OCI-LY7 (cell line): ENCODE measurements around the gene DNAH3. TPM values are rescaled to one million over a fixed set of nuclear protein-coding genes. Genes with fewer than 3 reads are reported as not detected.
A peak's percentile ranks its signal among the peaks of the same experiment; 100 is the strongest.
"Not testable (repeated sequence)": the region's sequence is repeated elsewhere in the genome, so short reads cannot be mapped to it uniquely, and the experiment has no call there.

Experiments used
- BruUV-seq: library from RNA; stranded (reverse); fragments of 400-500 nt; replicated peaks from 2 replicates; lab custom pipeline; 2021; lab: Mats Ljungman, UMichigan
- CTCF ChIA-PET: fragments of 300-600 bp; sonication (Branson Sonifier 250); formaldehyde crosslinking; loops from one replicate; lab custom pipeline; 2022; ENCODE audit warnings: antibody characterized with exemption; ENCODE audit not compliant: unreplicated experiment; lab: Charles Lee
- POLR2A ChIA-PET: fragments of 300-600 bp; sonication (Branson Sonifier 250); formaldehyde crosslinking; loops from one replicate; lab custom pipeline; 2022; ENCODE audit warnings: antibody characterized with exemption; lab: Charles Lee
- DNase-seq: peaks from one replicate; pipeline ENCODE4 v3.0.0-alpha.2; 2015; ENCODE audit warnings: low spot score
- H2AFZ ChIP-seq: fragments of 200-600 bp; sonication (generic), shearing (Covaris generic); 2 replicates; pipeline ENCODE4 v1.6.1; 2014; ENCODE audit warnings: mild to moderate bottlenecking, antibody characterized with exemption, low read length, moderate library complexity
- H3K27ac ChIP-seq: fragments of 200-600 bp; sonication (generic); 2 replicates; pipeline ENCODE4 v1.5.1; 2014; ENCODE audit warnings: mixed run types, low read depth, mild to moderate bottlenecking, moderate library complexity, low read length, inconsistent platforms; ENCODE audit not compliant: poor library complexity, severe bottlenecking
- H3K36me3 ChIP-seq: fragments of 200-600 bp; sonication (generic); 2 replicates; pipeline ENCODE4 v1.6.1; 2014; ENCODE audit warnings: mild to moderate bottlenecking, antibody characterized with exemption, low read length, moderate library complexity, mixed read lengths; ENCODE audit not compliant: insufficient read depth
- H3K4me1 ChIP-seq: fragments of 200-600 bp; sonication (generic); 2 replicates; pipeline ENCODE4 v1.5.1; 2014; ENCODE audit warnings: mild to moderate bottlenecking, low read length; ENCODE audit not compliant: insufficient read depth, poor library complexity, severe bottlenecking
- H3K4me2 ChIP-seq: fragments of 200-600 bp; sonication (generic); 2 replicates; pipeline ENCODE4 v1.6.1; 2014; ENCODE audit warnings: mild to moderate bottlenecking, low read length
- H3K4me3 ChIP-seq: fragments of 200-600 bp; sonication (generic); 2 replicates; pipeline ENCODE4 v1.5.1; 2014; ENCODE audit warnings: mild to moderate bottlenecking, low read depth, low read length; ENCODE audit not compliant: poor library complexity, severe bottlenecking
- H3K79me2 ChIP-seq: fragments of 200-600 bp; sonication (generic); 2 replicates; pipeline ENCODE4 v1.6.1; 2016; ENCODE audit warnings: low read depth, mild to moderate bottlenecking, low read length, moderate library complexity, mixed read lengths; ENCODE audit not compliant: insufficient read depth
- H3K9me2 ChIP-seq: fragments of 200-600 bp; sonication (generic); 2 replicates; pipeline ENCODE4 v1.6.1; 2016; ENCODE audit warnings: mild to moderate bottlenecking, low read length, mixed read lengths; ENCODE audit not compliant: insufficient read depth
- H3K9me3 ChIP-seq: fragments of 200-600 bp; sonication (generic); 2 replicates; pipeline ENCODE4 v1.6.1; 2014; ENCODE audit warnings: mild to moderate bottlenecking, mixed run types, low read length, mixed read lengths
- H4K20me1 ChIP-seq: fragments of 200-600 bp; sonication (generic); 2 replicates; pipeline ENCODE4 v1.6.1; 2014; ENCODE audit warnings: mild to moderate bottlenecking, antibody characterized with exemption, low read length, moderate library complexity, mixed read lengths; ENCODE audit not compliant: insufficient read depth
- EZH2phosphoT487 ChIP-seq: fragments of 200-600 bp; sonication (generic); IDR thresholded peaks from 2 replicates; pipeline ENCODE4 v1.6.1; 2018; ENCODE audit warnings: low read depth, borderline replicate concordance, mild to moderate bottlenecking, mixed run types, antibody characterized with exemption, low read length, moderate library complexity, mixed read lengths
- intact Hi-C: fragments of 100-400 bp; cut with micrococcal nuclease; formaldehyde crosslinking; loops from one replicate; pipeline ENCODE4 v1.10.0; 2022; ENCODE audit not compliant: unreplicated experiment
- total RNA-seq, 2 experiments: library from RNA; depleted of rRNA in 1 of 2; stranded (reverse); fragments of >200 nt in 1 of 2; shearing (Covaris generic) in 1 of 2; gene quantifications; 2 replicates each; pipeline ENCODE4 v1.2.3, GENCODE V29; 2014 to 2022
- TF ChIP-seq, protein P1 (sequence below): fragments of 200-600 bp; sonication (generic); conservative IDR thresholded peaks from 2 replicates; pipeline ENCODE4 v1.5.1; 2014; ENCODE audit warnings: mild to moderate bottlenecking, antibody characterized with exemption, low read length, moderate library complexity, mixed read lengths

Gene DNAH3
- total RNA-seq, 2 experiments from 2014 or later, result not detected

DNA sequence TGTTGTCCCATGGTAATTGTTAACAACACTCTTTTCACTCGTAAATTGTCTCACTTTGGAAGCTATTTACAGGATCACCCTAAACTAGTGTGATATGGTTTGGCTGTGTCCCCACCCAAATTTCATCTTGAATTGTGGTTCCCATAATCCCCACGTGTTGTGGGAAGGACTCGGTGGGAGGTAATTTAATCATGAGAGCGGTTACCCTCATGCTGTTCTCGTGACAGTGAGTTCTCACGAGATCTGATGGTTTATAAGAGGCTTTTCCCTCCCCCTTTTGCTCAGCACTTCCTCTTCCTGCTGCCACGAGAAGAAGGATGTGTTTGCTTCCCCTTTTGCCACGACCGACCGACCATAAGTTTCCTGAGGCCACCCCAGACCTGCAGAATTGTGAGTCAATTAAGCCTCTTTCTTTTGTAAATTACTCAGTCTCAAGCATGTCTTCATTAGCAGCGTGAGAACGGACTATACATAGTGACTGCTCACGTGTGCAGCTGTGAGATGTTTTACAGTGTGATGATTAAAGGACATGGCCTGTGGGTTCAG lies 34.4 kb downstream of the DNAH3 start:
- ChIA-PET POLR2A (no interaction called here), CTCF (no interaction called here)
- Histone ChIP-seq H3K9me3 (peaks cover 4% of the 10 kb centered on the region; the same call in 1 of the 2 replicates), H3K4me2 (peak overlapping the region; percentile 52), H3K4me1 (peaks cover 14% of the 10 kb centered on the region), H3K79me2 (no peaks in the 10 kb centered on the region), H4K20me1 (no peaks in the 10 kb centered on the region), H3K36me3 (no peaks in the 10 kb centered on the region), H2AFZ (peak overlapping the region; percentile 90), H3K9me2 (no peaks in the 10 kb centered on the region), H3K27ac (peak overlapping the region; percentile 26), H3K4me3 (peak overlapping the region; percentile 55)
- intact Hi-C loops, result no loop called here
- BruUV-seq, result no TSS peak
- TF ChIP-seq EZH2phosphoT487, result no peak
- TF ChIP-seq, protein P1, sequence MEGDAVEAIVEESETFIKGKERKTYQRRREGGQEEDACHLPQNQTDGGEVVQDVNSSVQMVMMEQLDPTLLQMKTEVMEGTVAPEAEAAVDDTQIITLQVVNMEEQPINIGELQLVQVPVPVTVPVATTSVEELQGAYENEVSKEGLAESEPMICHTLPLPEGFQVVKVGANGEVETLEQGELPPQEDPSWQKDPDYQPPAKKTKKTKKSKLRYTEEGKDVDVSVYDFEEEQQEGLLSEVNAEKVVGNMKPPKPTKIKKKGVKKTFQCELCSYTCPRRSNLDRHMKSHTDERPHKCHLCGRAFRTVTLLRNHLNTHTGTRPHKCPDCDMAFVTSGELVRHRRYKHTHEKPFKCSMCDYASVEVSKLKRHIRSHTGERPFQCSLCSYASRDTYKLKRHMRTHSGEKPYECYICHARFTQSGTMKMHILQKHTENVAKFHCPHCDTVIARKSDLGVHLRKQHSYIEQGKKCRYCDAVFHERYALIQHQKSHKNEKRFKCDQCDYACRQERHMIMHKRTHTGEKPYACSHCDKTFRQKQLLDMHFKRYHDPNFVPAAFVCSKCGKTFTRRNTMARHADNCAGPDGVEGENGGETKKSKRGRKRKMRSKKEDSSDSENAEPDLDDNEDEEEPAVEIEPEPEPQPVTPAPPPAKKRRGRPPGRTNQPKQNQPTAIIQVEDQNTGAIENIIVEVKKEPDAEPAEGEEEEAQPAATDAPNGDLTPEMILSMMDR, result no peak
- peak; percentile 76 for DNase-seq

DNA sequence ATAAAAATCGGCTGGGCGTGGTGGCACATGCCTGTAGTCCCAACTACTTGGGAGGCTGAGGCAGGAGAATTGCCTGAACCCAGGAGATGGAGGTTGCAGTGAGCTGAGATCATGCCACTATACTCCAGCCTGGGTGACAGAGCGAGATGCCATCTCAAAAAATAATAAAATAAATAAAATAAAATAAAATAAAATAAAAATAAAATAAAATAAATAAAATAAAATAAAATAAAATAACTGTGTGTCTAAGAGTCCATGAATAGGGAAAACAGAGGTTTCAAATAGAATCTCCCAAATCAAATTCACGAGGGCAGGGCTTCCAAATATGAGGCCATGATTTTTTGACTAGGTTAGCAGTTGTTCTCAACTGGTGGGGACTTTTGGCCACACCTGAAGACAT lies 35.1 kb downstream of the DNAH3 start:
- H3K9me3 ChIP-seq, H4K20me1 ChIP-seq, H3K79me2 ChIP-seq, DNase-seq, H3K27ac ChIP-seq, BruUV-seq, POLR2A ChIA-PET, CTCF ChIA-PET, H3K9me2 ChIP-seq, intact Hi-C loops, H3K4me2 ChIP-seq, H3K36me3 ChIP-seq: not testable (repeated sequence)
- Histone ChIP-seq H3K4me1 (peaks cover 14% of the 10 kb centered on the region), H2AFZ (peak overlapping the region; percentile 90; the same call in 1 of the 2 replicates), H3K4me3 (peak overlapping the region; percentile 55)

DNA sequence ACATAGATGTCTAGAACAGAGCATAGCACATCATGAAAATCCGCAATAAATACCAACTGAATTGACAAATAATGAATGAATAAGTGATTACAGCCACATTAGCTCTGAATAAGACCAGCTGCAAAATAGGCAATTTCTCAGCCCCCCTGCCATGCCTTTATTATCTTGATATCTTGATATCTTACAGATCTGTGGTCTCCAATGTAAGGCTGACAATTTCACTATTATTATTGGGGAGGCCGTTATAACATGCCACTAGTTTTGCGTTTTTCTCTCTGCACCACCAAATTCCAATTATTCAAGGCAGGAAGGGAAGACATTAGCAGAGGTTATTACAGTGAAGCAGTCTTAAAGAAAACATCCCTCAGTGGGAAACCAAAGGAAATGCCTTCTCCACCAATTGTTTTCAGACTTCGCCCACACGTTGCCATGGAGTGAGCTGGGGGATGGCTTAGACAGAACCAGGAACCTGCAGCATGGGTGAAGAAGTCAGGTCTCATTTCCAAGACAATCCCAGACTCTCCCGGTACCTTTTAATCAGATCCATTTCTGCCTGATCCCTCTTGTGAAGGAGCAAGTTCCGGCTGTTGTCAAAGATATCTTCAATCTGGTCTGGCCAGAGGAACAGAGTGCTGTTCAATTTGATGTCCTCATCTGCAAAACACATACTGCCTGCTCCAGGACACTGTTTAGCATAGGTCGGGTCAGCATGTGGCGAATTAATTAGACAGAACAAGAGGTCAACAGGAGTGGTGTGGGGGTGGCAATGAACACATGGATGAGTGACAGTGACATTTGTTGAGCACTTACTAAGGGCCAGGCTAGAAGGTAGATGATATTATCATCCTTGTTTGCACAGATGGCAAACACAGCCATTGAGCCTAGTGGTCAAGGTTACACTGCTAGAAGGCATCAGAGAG lies 46.4 kb downstream of the DNAH3 start:
- H3K9me3 ChIP-seq, result no peaks in the 10 kb centered on the region
- H3K9me2 ChIP-seq, result no peaks in the 10 kb centered on the region
- CTCF ChIA-PET, result no interaction called here
- no peaks in the 10 kb centered on the region for H4K20me1 ChIP-seq
- intact Hi-C loops, result no loop called here
- H3K36me3 ChIP-seq, result no peaks in the 10 kb centered on the region
- no peak for DNase-seq
- POLR2A ChIA-PET, result no interaction called here
- H3K27ac ChIP-seq, result no peak overlapping the region
- H2AFZ ChIP-seq, result no peak overlapping the region
- no peaks in the 10 kb centered on the region for H3K4me1 ChIP-seq
- H3K4me2 ChIP-seq, result no peak overlapping the region
- no peaks in the 10 kb centered on the region for H3K79me2 ChIP-seq
- TF ChIP-seq EZH2phosphoT487, result no peak
- no TSS peak for BruUV-seq
- no peak overlapping the region for H3K4me3 ChIP-seq
